HFF-Myc (cell line): ENCODE measurements around the gene ARMH3.

Experiments
- DNase-seq: peaks from one replicate; pipeline ENCODE4 v3.0.0-alpha.2; 2011; ENCODE audit warnings: low read depth; ENCODE audit errors: extremely low read depth
- H3K4me3 ChIP-seq: replicated peaks from 2 replicates; pipeline ENCODE4 v1.5.1; 2011; ENCODE audit warnings: low read depth, mild to moderate bottlenecking, control low read depth, low read length
- CTCF ChIP-seq: IDR thresholded peaks from 2 replicates; pipeline ENCODE4 v1.5.1; 2012; ENCODE audit warnings: mild to moderate bottlenecking, low read depth, low read length, control low read depth; ENCODE audit errors: missing control alignments

ARMH3 gene

GRCh38 chr10:101935431-101935830, 120.5 kb downstream of the ARMH3 start:
- TF ChIP-seq CTCF = no peak
- DNase-seq = no peak

GRCh38 chr10:101934686-101935305, 121.2 kb downstream of the ARMH3 start:
- no peak overlapping the region for H3K4me3 ChIP-seq
- TF ChIP-seq CTCF = no peak
- DNase-seq = no peak

More at GRCh38 chr10:101935431-101935830, 120.5 kb downstream of the ARMH3 start:
- H3K4me3 ChIP-seq = no peak overlapping the region

GRCh38 chr10:101933976-101934375, 122.0 kb downstream of the ARMH3 start:
- DNase-seq = no peak
- TF ChIP-seq CTCF = no peak
- H3K4me3 ChIP-seq = no peak overlapping the region

- TF ChIP-seq CTCF = no peak
- no peak for DNase-seq
- H3K4me3 ChIP-seq = no peak overlapping the region
Observed at GRCh38 chr10:101932183-101932582, 123.8 kb downstream of the ARMH3 start.

GRCh38 chr10:101925027-101925426, 130.9 kb downstream of the ARMH3 start:
- no peak overlapping the region for H3K4me3 ChIP-seq
- TF ChIP-seq CTCF = no peak
- DNase-seq = no peak

- TF ChIP-seq CTCF = no peak
- H3K4me3 ChIP-seq = no peak overlapping the region
- no peak for DNase-seq
Observed at GRCh38 chr10:101923256-101923655, 132.7 kb downstream of the ARMH3 start.

- no peak for DNase-seq
- no peak overlapping the region for H3K4me3 ChIP-seq
- TF ChIP-seq CTCF = no peak
Observed at GRCh38 chr10:101922846-101923245, 133.1 kb downstream of the ARMH3 start.
